ENCODE data around the gene PPIF. TPM values are rescaled to one million over a fixed set of nuclear protein-coding genes. Genes with fewer than 3 reads are reported as not detected.

Gene PPIF
- total and polyA plus RNA-seq, 2 of the 13 experiments (the other 11 are each of a cell fraction or from before 2014, with no cell fraction given) = 147 to 157 TPM

DNA sequence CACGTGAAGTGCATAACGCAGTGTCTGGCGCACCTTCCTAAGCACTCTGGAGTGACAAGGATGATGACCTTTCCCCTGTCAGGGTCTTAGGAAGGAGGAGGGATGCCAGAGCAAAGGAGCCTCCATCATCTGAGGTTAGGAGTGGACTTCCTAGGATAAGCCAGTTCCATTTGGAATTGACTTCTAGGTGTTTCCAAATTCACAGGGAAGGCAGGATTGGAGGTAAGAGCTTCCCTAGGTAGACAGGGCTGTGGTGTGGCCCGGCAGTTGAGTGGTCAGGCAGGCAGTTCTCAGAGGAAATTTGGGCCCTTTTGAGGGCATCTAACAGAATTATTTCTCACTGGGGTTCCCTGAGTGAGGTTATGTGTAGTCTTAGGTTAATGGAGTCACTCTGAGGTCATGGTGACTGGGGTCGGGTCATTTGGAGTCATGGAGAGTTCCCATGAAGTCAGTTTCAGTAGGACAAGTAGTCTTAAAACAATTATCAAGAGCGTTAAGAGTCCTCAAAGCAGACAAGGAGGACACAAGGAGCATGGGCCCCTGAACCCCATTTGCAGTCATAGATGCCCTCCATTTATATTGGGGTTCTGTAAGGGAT is 8.2 kb downstream of the PPIF start:
- in situ Hi-C loops (cut with HindIII; ENCODE audit: extremely low pct_ligation_motif_present, low pct_unique_long_range_greater_than_20kb) = no loop called here

DNA sequence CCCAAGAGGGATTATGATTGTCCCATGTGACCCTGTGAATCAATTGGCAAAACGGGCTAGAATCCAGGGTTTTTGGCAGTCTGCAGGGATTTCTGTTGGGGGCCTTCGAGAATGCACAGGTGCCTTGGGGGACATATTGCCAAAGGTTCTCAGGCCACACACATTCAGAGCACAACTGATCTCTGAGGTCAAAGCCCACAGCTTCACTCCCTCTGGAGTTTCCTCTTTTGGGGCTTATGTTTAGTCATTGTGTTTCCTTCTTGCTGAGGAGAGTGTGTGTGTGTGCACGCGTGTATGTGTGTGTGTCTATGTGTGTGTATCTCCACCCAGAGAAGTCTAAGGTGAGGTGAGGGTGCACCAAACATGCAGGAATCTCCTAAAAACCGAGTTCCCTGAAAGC is 8.8 kb downstream of the PPIF start:
- H3K9me3 ChIP-seq (ENCODE audit: low read length) = no peaks in the 10 kb centered on the region
- CTCF ChIA-PET (ENCODE audit: low intra/inter-chr PET ratio, low total read pairs) = no interaction called here
- no peak overlapping the region for H2AFZ ChIP-seq (ENCODE audit: low read length)
- ATAC-seq = no peak
- no TSS peak for BruUV-seq (replicated peaks)
- no peak for FAIRE-seq
- H3K4me2 ChIP-seq (ENCODE audit: low read depth, low read length) = no peak overlapping the region
- intact Hi-C loops (cut with micrococcal nuclease; ENCODE audit: unreplicated experiment) (no loop called here), in situ Hi-C loops (cut with HindIII; ENCODE audit: extremely low pct_ligation_motif_present, low pct_unique_long_range_greater_than_20kb) (no loop called here)
- peaks cover 53% of the 10 kb centered on the region for H3K4me1 ChIP-seq (ENCODE audit: insufficient read depth, low read length)
- no peak overlapping the region for H3K4me3 ChIP-seq (replicated peaks in 1 of 3; ENCODE audit: insufficient read depth in 1 of 3, low read depth in 2 of 3, low read length in 3 of 3)
- POLR2A ChIA-PET = interaction anchor here (1.2 kb wide), 2 partner anchors 10 to 20 kb away, joined by 3 to 4 read pairs; no protein-coding TSS in a partner anchor
- no peaks in the 10 kb centered on the region for H3K27me3 ChIP-seq (ENCODE audit: control insufficient read depth in 1 of 2, insufficient read depth in 2 of 2, low read length in 2 of 2)
- WGBS (ENCODE audit: low lambda C conversion rate) = 92% methylated on average over 5 of the region's 5 CpGs
- H3K27ac ChIP-seq (ENCODE audit: extremely low read length, insufficient read depth, low read length) = no peak overlapping the region
- peaks cover 21 to 53% of the 10 kb centered on the region in 2 experiments for H3K36me3 ChIP-seq (replicated peaks in 1 of 2; ENCODE audit: control insufficient read depth in 1 of 2, insufficient read depth in 2 of 2, low read length in 2 of 2)
- no peak for DNase-seq (ENCODE audit: low spot score)
- TF ChIP-seq POLR2A (IDR thresholded peaks at IDR 0.05; ENCODE audit: insufficient read depth in 1 of 2, low read depth in 2 of 2, low read length in 2 of 2) (peak; percentile 13 to 37; a peak in 1 of 4 replicates), ZNF674 (CRISPR knock-in tag; IDR thresholded peaks at IDR 0.05; ENCODE audit: low read depth) (no peak), RBFOX2 (IDR thresholded peaks at IDR 0.05; ENCODE audit: low read depth, low read length) (peak; percentile 32; the same call in 1 of the 2 replicates), ZKSCAN5 (CRISPR knock-in tag; IDR thresholded peaks at IDR 0.05) (no peak)
- peaks cover 2% of the 10 kb centered on the region for H3K79me2 ChIP-seq (ENCODE audit: insufficient read depth, low read length)
- no peak overlapping the region for H3K9ac ChIP-seq (ENCODE audit: insufficient read depth, low read depth, low read length)
- peaks cover 28% of the 10 kb centered on the region for H4K20me1 ChIP-seq (ENCODE audit: insufficient read depth, low read length)

More for the DNA sequence above, 8.2 kb downstream of the PPIF start:
- BruUV-seq (replicated peaks) = no TSS peak
- ChIA-PET CTCF (ENCODE audit: low intra/inter-chr PET ratio, low total read pairs) (no interaction called here), POLR2A (interaction anchor here (1.2 kb wide), 2 partner anchors 9 to 19 kb away, joined by 3 to 4 read pairs; no protein-coding TSS in a partner anchor)
- H3K4me1 ChIP-seq (ENCODE audit: insufficient read depth, low read length) = peaks cover 57% of the 10 kb centered on the region
- no peak overlapping the region for H3K9ac ChIP-seq (ENCODE audit: insufficient read depth, low read depth, low read length)
- no peaks in the 10 kb centered on the region for H3K27me3 ChIP-seq (ENCODE audit: control insufficient read depth in 1 of 2, insufficient read depth in 2 of 2, low read length in 2 of 2)
- peaks cover 4% of the 10 kb centered on the region for H3K79me2 ChIP-seq (ENCODE audit: insufficient read depth, low read length)
- FAIRE-seq (no peak), ATAC-seq (no peak), DNase-seq (ENCODE audit: low spot score) (no peak)
- no peak overlapping the region for H3K4me2 ChIP-seq (ENCODE audit: low read depth, low read length)
- WGBS (ENCODE audit: low lambda C conversion rate) = 93% methylated on average over 6 of the region's 6 CpGs
- H3K36me3 ChIP-seq (replicated peaks in 1 of 2; ENCODE audit: control insufficient read depth in 1 of 2, insufficient read depth in 2 of 2, low read length in 2 of 2) = peaks cover 25 to 59% of the 10 kb centered on the region in 2 experiments
- H4K20me1 ChIP-seq (ENCODE audit: insufficient read depth, low read length) = peaks cover 31% of the 10 kb centered on the region
- H3K27ac ChIP-seq (ENCODE audit: extremely low read length, insufficient read depth, low read length) = no peak overlapping the region
- no peak overlapping the region for H2AFZ ChIP-seq (ENCODE audit: low read length)
- TF ChIP-seq ZNF781 (CRISPR knock-in tag; IDR thresholded peaks at IDR 0.05; ENCODE audit: borderline replicate concordance, not compliant biosample characterization) = no peak
- peak; percentile 60 for TF ChIP-seq RBM22 (optimal IDR thresholded peaks at IDR 0.05; ENCODE audit: low read length)
- TF ChIP-seq MXD4 (CRISPR knock-in tag; IDR thresholded peaks at IDR 0.05) = no peak
- 0 out of 2 replicates have a peak, but pooled peaks have one; percentile 40 for TF ChIP-seq POLR2G (IDR thresholded peaks at IDR 0.05; ENCODE audit: low read depth, low read length)
- TF ChIP-seq POLR2AphosphoS2 (IDR thresholded peaks at IDR 0.05; ENCODE audit: low read depth, low read length) = peak; percentile 23; the same call in 1 of the 2 replicates
- no peak for TF ChIP-seq ZNF256 (CRISPR knock-in tag; conservative IDR thresholded peaks at IDR 0.05)
- TF ChIP-seq NR2F6 (IDR thresholded peaks at IDR 0.05) = no peak
- TF ChIP-seq NR2F6 (CRISPR knock-in tag; IDR thresholded peaks at IDR 0.05) = no peak
- no peak overlapping the region for H3K4me3 ChIP-seq (replicated peaks in 1 of 3; ENCODE audit: insufficient read depth in 1 of 3, low read depth in 2 of 3, low read length in 3 of 3)
- intact Hi-C loops (cut with micrococcal nuclease; ENCODE audit: unreplicated experiment) = no loop called here
- H3K9me3 ChIP-seq (ENCODE audit: low read length) = no peaks in the 10 kb centered on the region

All from HepG2 (cell line).